ENCODE measurements around the gene EIF3M.
A peak's percentile ranks its signal among the peaks of the same experiment; 100 is the strongest.

Gene EIF3M

DNA sequence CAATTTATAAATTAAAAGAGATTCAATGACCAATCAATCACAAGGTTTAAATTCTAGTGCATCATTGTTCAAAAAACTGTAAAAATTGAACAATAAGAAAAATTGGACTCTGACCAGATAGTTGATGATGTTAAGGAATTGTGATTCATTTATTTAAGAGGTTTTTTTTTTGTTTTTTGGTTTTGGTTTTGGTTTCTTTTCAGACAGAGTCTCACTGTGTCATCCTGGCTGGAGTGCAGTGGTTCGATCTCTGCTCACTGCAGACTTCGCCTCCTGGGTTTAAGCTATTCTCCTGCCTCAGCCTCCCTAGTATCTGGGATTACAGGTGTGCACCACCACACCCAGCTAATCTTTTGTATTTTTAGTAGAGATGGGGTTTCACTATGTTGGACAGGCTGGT is 17.1 kb upstream of the EIF3M start:
- no peaks in the 10 kb centered on the region for H3K36me3 ChIP-seq
- H3K4me1 ChIP-seq = peaks cover 14% of the 10 kb centered on the region
- no peak overlapping the region for H3K27ac ChIP-seq
- H3K9me3 ChIP-seq = no peaks in the 10 kb centered on the region
- no peak overlapping the region for H3K4me3 ChIP-seq
- TF ChIP-seq Cebpa-rat (IDR thresholded peaks at IDR 0.05) = no peak
- H4K20me1 ChIP-seq = no peaks in the 10 kb centered on the region
- no peak overlapping the region for H3K9ac ChIP-seq
- no peaks in the 10 kb centered on the region for H3K27me3 ChIP-seq
- no peak overlapping the region for H3K4me2 ChIP-seq

DNA sequence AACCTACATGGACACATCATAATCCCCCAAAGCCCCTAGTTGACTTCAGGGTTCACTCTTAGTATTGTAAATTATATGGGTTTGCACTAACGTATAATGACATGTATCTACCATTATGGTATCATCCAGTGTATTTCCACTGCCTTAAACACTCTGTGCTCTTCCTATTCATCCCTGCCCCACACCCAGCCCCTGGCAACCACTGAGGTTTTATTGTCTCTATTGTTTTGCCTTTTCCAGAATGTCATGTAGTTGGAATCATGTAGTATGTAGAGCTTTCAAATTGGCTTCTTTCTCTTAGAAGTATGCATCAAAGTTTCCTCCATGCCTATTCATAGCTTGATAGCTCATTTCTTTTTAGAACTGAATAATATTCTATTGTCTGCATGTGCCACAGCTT is 16.5 kb upstream of the EIF3M start:
- Histone ChIP-seq H3K9ac (no peak overlapping the region), H3K9me3 (no peaks in the 10 kb centered on the region), H3K4me2 (no peak overlapping the region), H4K20me1 (no peaks in the 10 kb centered on the region), H3K4me3 (no peak overlapping the region), H3K36me3 (no peaks in the 10 kb centered on the region), H3K4me1 (peaks cover 14% of the 10 kb centered on the region), H3K27me3 (no peaks in the 10 kb centered on the region), H3K27ac (no peak overlapping the region)
- no peak for TF ChIP-seq Cebpa-rat (IDR thresholded peaks at IDR 0.05)

DNA sequence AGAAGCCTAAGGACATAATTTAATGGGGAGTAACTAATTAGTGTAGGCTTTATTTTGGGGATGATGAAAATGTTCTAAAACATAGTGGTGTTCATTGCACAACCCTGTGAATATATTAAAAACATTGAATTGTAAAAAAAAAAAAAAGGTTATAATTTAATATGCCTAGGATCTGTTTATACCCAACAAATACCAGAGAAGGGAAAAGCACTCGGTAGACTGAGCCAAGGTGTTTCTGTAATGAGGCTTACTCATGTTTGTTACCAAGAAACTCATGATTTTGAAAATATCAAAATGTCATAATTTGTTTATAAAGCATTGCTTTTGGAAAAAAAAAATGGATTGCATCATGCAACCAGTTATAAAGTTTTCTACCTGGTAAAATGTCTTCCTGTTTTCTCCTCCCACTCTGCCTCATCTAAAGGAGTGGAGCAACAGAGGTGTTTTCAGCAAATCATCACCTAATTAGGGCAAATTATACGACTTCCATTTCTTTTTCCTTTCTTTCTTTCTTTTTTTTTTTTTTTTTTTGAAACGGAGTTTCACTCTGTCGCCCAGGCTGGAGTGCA is 14.2 kb upstream of the EIF3M start:
- H3K4me3 ChIP-seq = no peak overlapping the region
- no peak overlapping the region for H3K27ac ChIP-seq
- no peak overlapping the region for H3K9ac ChIP-seq
- no peaks in the 10 kb centered on the region for H3K9me3 ChIP-seq
- no peaks in the 10 kb centered on the region for H3K4me1 ChIP-seq
- no peak for TF ChIP-seq Cebpa-rat (IDR thresholded peaks at IDR 0.05)
- no peaks in the 10 kb centered on the region for H3K27me3 ChIP-seq
- no peaks in the 10 kb centered on the region for H4K20me1 ChIP-seq
- H3K36me3 ChIP-seq = no peaks in the 10 kb centered on the region
- no peak overlapping the region for H3K4me2 ChIP-seq

DNA sequence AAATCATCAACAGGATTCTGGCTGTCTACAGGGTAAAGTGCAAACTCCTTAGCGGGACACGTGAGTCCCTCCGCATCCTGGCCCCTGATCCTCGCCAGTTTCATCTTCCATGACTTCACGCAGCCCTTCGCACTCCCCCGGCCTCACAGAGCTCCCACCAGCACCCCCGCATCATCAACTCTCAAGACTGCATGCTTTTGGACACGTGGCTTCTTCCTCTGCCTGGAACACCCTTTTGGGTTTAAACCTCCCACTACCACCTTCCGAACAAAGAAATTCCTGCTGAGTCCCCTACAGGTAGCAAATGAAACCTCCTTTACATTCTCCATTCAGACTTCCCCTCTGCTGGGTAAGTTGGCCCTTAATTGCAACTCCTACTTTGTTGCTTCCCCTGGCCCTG is 12.6 kb upstream of the EIF3M start:
- no peaks in the 10 kb centered on the region for H3K27me3 ChIP-seq
- H3K9me3 ChIP-seq = no peaks in the 10 kb centered on the region
- no peak overlapping the region for H3K4me2 ChIP-seq
- TF ChIP-seq Cebpa-rat (IDR thresholded peaks at IDR 0.05) = no peak
- no peaks in the 10 kb centered on the region for H3K36me3 ChIP-seq
- no peak overlapping the region for H3K9ac ChIP-seq
- H3K4me3 ChIP-seq = no peak overlapping the region
- H4K20me1 ChIP-seq = no peaks in the 10 kb centered on the region
- no peaks in the 10 kb centered on the region for H3K4me1 ChIP-seq
- no peak overlapping the region for H3K27ac ChIP-seq

DNA sequence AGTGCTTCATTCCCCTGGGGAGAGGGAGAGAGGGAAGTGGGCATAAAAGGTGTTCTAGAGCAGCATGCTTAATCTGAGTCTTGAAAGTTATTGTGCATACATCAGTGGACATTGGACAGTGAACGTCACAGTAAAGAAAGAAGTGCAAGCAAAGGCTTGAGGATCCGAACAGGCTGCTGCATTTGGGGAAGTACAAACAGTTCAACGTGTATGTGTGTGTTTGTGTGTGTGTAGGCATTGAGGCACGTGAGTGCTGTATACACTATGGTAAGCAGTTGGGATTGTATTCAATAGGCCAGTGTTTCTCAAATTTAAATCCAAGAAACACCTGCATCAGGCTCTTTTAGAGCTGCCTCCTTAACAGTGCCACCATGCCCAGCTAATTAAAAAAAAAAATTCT is 10.4 kb upstream of the EIF3M start:
- Histone ChIP-seq H3K27me3 (no peaks in the 10 kb centered on the region), H3K4me2 (no peak overlapping the region), H4K20me1 (no peaks in the 10 kb centered on the region), H3K4me3 (no peak overlapping the region), H3K9me3 (no peaks in the 10 kb centered on the region), H3K27ac (no peak overlapping the region), H3K9ac (no peak overlapping the region), H3K4me1 (no peaks in the 10 kb centered on the region), H3K36me3 (no peaks in the 10 kb centered on the region)
- TF ChIP-seq Cebpa-rat (IDR thresholded peaks at IDR 0.05) = no peak

DNA sequence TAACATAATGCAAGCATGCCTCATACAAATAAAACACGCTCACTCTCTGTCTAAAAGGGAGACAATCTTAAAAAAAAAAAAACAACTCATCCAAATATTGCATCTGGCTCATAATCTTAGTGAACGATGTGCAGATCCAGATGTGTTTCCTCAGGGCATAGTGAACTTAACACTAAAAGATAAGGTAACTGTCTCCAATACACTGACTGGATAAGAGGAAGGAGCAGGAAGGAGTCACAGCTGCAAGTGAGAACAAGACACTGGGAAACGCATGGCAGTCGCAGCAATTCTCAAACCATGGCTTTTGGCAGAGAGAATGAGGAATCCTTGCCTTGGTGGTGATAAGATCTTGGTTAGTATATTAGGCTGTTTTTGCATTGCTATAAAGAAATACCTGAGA is 9.2 kb upstream of the EIF3M start:
- no peaks in the 10 kb centered on the region for H3K27me3 ChIP-seq
- no peak overlapping the region for H3K4me2 ChIP-seq
- no peak overlapping the region for H3K27ac ChIP-seq
- no peak overlapping the region for H3K4me3 ChIP-seq
- no peaks in the 10 kb centered on the region for H4K20me1 ChIP-seq
- H3K9ac ChIP-seq = no peak overlapping the region
- H3K9me3 ChIP-seq = no peaks in the 10 kb centered on the region
- no peaks in the 10 kb centered on the region for H3K4me1 ChIP-seq
- no peak for TF ChIP-seq Cebpa-rat (IDR thresholded peaks at IDR 0.05)
- no peaks in the 10 kb centered on the region for H3K36me3 ChIP-seq

DNA sequence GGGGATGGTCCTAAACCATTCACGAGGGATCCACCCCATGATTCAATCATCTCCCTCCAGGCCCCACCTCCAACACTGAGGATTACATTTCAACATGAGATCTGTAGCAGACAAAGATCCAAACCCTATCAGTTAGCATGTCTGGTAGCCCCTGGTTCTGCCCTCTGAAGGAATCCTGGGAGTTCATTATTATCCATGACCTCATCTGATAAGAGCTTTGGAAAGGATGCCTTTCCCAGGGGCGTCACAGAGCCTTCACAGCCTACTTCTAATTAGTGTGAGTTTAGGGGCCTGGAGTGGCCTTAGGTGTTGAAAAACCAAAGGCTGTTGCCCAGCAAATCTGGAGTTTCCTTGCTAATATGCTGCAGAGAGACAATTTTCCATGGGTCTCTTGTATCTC is 8.6 kb upstream of the EIF3M start:
- Histone ChIP-seq H3K4me3 (no peak overlapping the region), H3K36me3 (no peaks in the 10 kb centered on the region), H3K9me3 (no peaks in the 10 kb centered on the region), H3K4me2 (no peak overlapping the region), H3K9ac (no peak overlapping the region), H3K27ac (no peak overlapping the region), H4K20me1 (no peaks in the 10 kb centered on the region), H3K4me1 (no peaks in the 10 kb centered on the region), H3K27me3 (no peaks in the 10 kb centered on the region)
- TF ChIP-seq Cebpa-rat (IDR thresholded peaks at IDR 0.05) = no peak

DNA sequence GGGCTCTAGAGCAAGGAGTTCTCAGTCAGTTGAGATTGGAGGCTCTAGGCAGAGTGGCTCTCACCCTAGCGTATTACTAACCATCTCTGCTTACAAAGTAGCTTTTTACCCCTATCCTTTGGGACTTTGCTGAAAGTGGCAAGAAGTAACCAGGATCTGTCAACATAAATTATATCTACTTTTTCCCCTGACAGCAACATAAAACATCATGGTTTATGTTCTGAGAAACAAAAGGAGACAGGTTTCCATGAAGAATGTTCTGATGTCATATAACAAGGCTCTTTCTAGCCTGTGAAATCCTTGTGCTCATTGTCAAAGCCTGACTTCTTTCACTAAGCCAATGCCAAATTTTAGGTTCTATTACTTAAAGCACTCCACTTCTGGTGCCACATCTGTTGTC is 7.2 kb upstream of the EIF3M start:
- H3K4me1 ChIP-seq = no peaks in the 10 kb centered on the region
- H3K36me3 ChIP-seq = no peaks in the 10 kb centered on the region
- H3K27me3 ChIP-seq = no peaks in the 10 kb centered on the region
- TF ChIP-seq Cebpa-rat (IDR thresholded peaks at IDR 0.05) = no peak
- H3K4me3 ChIP-seq = no peak overlapping the region
- H4K20me1 ChIP-seq = no peaks in the 10 kb centered on the region
- no peak overlapping the region for H3K27ac ChIP-seq
- no peak overlapping the region for H3K4me2 ChIP-seq
- H3K9ac ChIP-seq = no peak overlapping the region
- no peaks in the 10 kb centered on the region for H3K9me3 ChIP-seq

DNA sequence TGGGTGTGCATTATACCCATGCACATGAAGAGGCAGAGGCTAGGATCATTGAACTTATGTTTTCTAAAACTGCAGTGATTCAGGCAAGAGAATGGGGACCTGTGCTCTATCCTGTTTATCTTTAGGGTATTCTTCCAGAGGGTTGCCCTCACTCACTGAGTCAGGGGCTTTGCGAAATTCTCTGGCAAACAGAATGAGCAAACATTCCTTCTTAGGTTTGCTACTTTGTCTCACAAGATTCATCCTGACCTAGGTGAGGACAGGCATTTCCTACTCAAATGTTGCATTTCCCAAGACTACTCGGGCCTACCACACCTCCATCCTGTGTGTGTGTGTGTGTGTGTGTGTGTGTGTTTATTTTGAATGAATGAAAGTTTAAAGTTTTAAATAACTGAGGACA is 2.7 kb upstream of the EIF3M start:
- H4K20me1 ChIP-seq = peaks cover 15% of the 10 kb centered on the region
- H3K9ac ChIP-seq = no peak overlapping the region
- no peak overlapping the region for H3K27ac ChIP-seq
- no peak overlapping the region for H3K4me2 ChIP-seq
- H3K36me3 ChIP-seq = 0 out of 2 replicates have a peak, but pooled peaks cover 3% of the 10 kb centered on the region
- peaks cover 5% of the 10 kb centered on the region; the same call in 1 of the 2 replicates for H3K9me3 ChIP-seq
- no peaks in the 10 kb centered on the region for H3K27me3 ChIP-seq
- H3K4me1 ChIP-seq = peaks cover 13% of the 10 kb centered on the region
- TF ChIP-seq Cebpa-rat (IDR thresholded peaks at IDR 0.05) = no peak
- H3K4me3 ChIP-seq = no peak overlapping the region

DNA sequence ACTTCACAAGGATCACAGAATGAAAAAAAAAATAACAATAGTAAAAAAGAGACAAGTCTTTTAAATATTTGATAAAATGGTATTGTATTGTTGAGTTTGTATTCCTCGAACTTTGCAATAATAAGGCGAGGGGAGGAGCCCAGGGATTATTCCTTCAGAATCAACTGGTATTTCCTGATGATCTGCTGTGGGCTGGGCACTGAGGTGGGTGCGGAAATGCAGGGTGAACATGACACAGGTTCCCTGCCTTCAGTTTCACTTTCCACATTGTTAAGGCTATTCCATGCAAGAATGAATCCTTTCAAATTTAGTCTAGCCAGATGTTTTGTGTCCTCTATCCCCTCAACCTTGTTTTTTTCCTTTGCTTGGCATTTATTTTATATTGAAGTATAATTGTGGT is 2.1 kb upstream of the EIF3M start:
- Histone ChIP-seq H3K4me2 (no peak overlapping the region), H3K27me3 (no peaks in the 10 kb centered on the region), H3K9ac (no peak overlapping the region), H4K20me1 (peaks cover 21% of the 10 kb centered on the region), H3K36me3 (peaks cover 8% of the 10 kb centered on the region; the same call in 1 of the 2 replicates), H3K4me1 (peaks cover 16% of the 10 kb centered on the region), H3K27ac (no peak overlapping the region), H3K9me3 (peaks cover 5% of the 10 kb centered on the region; the same call in 1 of the 2 replicates), H3K4me3 (no peak overlapping the region)
- TF ChIP-seq Cebpa-rat (IDR thresholded peaks at IDR 0.05) = no peak

DNA sequence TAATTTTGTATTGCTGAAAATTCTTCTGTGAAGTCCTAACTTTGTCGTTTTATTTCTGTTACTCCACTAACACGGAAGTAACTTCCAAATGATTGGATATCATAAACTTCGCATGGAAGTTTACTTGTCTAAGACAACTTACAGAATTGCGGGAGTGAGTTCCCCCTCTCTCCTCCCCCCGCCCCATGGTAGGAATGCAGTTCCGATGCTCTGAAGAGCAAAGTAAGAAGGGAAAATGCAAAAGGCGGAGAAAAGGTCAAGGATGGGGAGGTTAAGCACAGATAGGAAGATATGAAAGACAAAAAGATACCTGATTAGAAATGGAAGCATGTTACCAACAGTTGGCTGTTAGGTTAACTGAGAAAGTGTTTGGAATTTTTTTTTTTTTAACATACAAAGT is 1.3 kb downstream of the EIF3M start:
- no peak for TF ChIP-seq Cebpa-rat (IDR thresholded peaks at IDR 0.05)
- H3K9me3 ChIP-seq = peaks cover 5% of the 10 kb centered on the region; the same call in 1 of the 2 replicates
- H3K27ac ChIP-seq = peak overlapping the region; percentile 95; the same call in 1 of the 2 replicates
- peak overlapping the region; percentile 92 for H3K9ac ChIP-seq
- peaks cover 42% of the 10 kb centered on the region for H3K36me3 ChIP-seq
- H3K4me1 ChIP-seq = peaks cover 23% of the 10 kb centered on the region
- peak overlapping the region; percentile 91 for H3K4me3 ChIP-seq
- peaks cover 54% of the 10 kb centered on the region for H4K20me1 ChIP-seq
- peak overlapping the region; percentile 87 for H3K4me2 ChIP-seq
- H3K27me3 ChIP-seq = no peaks in the 10 kb centered on the region

Data from BLaER1 (cell line).